ENCODE data around the gene LKAAEAR1. TPM values are rescaled to one million over a fixed set of nuclear protein-coding genes. Genes with fewer than 3 reads are reported as not detected.

The LKAAEAR1 gene
- total RNA-seq, 1 donor from 2014 or later, result not detected

- no peak for FAIRE-seq
- Mint-ChIP-seq H3K27me3 (ENCODE audit: low read depth, unreplicated experiment) (peaks cover 33% of the 10 kb centered on the region), H3K36me3 (ENCODE audit: low read depth, unreplicated experiment) (peaks cover 6% of the 10 kb centered on the region), H3K4me3 (ENCODE audit: unreplicated experiment) (no peak overlapping the region), H3K4me1 (ENCODE audit: low read depth, unreplicated experiment) (no peaks in the 10 kb centered on the region), H3K9me3 (ENCODE audit: unreplicated experiment) (no peaks in the 10 kb centered on the region), H3K27ac (ENCODE audit: unreplicated experiment) (no peak overlapping the region)
- no peak overlapping the region for H3K4me2 ChIP-seq (ENCODE audit: low read length)
- H3K27ac ChIP-seq (ENCODE audit: low read depth, low read length), result no peak overlapping the region
- no peaks in the 10 kb centered on the region for H3K4me1 ChIP-seq (ENCODE audit: insufficient read depth, low read length)
- H3K79me2 ChIP-seq (ENCODE audit: insufficient read depth, low read length), result no peaks in the 10 kb centered on the region
- no peak overlapping the region for H2AFZ ChIP-seq (ENCODE audit: low read depth, low read length)
- H3K9me3 ChIP-seq (ENCODE audit: insufficient read depth, low read depth, low read length), result no peaks in the 10 kb centered on the region
- H3K4me3 ChIP-seq (ENCODE audit: insufficient read depth, low read depth, low read length), result no peak overlapping the region
- no peaks in the 10 kb centered on the region for H3K36me3 ChIP-seq (ENCODE audit: insufficient read depth, low read length)
- no peak for TF ChIP-seq EZH2 (IDR thresholded peaks at IDR 0.05; ENCODE audit: insufficient read depth, low read length)
- TF ChIP-seq CTCF (IDR thresholded peaks at IDR 0.05; ENCODE audit: insufficient read depth, low read depth, low read length), result no peak
- no peak for DNase-seq (ENCODE audit: low read depth)
- H3K9ac ChIP-seq (ENCODE audit: low read length), result no peak overlapping the region
- no peaks in the 10 kb centered on the region for H4K20me1 ChIP-seq (ENCODE audit: insufficient read depth, low read length)
- peaks cover 24% of the 10 kb centered on the region for H3K27me3 ChIP-seq (ENCODE audit: insufficient read depth, low read length)
Observed at GRCh38 chr20:64099086-64099786, 15.0 kb upstream of the LKAAEAR1 start.

- H3K27me3 Mint-ChIP-seq (ENCODE audit: low read depth, unreplicated experiment), result peaks cover 30% of the 10 kb centered on the region
- Histone ChIP-seq H3K27me3 (ENCODE audit: insufficient read depth, low read length) (peaks cover 24% of the 10 kb centered on the region), H2AFZ (ENCODE audit: low read depth, low read length) (no peak overlapping the region), H3K27ac (ENCODE audit: low read depth, low read length) (no peak overlapping the region), H4K20me1 (ENCODE audit: insufficient read depth, low read length) (no peaks in the 10 kb centered on the region), H3K79me2 (ENCODE audit: insufficient read depth, low read length) (no peaks in the 10 kb centered on the region), H3K4me3 (ENCODE audit: insufficient read depth, low read depth, low read length) (no peak overlapping the region), H3K36me3 (ENCODE audit: insufficient read depth, low read length) (no peaks in the 10 kb centered on the region), H3K4me1 (ENCODE audit: insufficient read depth, low read length) (no peaks in the 10 kb centered on the region), H3K4me2 (ENCODE audit: low read length) (no peak overlapping the region), H3K9ac (ENCODE audit: low read length) (no peak overlapping the region), H3K9me3 (ENCODE audit: insufficient read depth, low read depth, low read length) (no peaks in the 10 kb centered on the region)
- H3K36me3 Mint-ChIP-seq (ENCODE audit: low read depth, unreplicated experiment), result peaks cover 6% of the 10 kb centered on the region
- no peak for FAIRE-seq
- H3K4me1 Mint-ChIP-seq (ENCODE audit: low read depth, unreplicated experiment), result no peaks in the 10 kb centered on the region
- no peak for DNase-seq (ENCODE audit: low read depth)
- H3K4me3 Mint-ChIP-seq (ENCODE audit: unreplicated experiment), result no peak overlapping the region
- no peaks in the 10 kb centered on the region for H3K9me3 Mint-ChIP-seq (ENCODE audit: unreplicated experiment)
- no peak overlapping the region for H3K27ac Mint-ChIP-seq (ENCODE audit: unreplicated experiment)
- TF ChIP-seq EZH2 (IDR thresholded peaks at IDR 0.05; ENCODE audit: insufficient read depth, low read length), result no peak
- TF ChIP-seq CTCF (IDR thresholded peaks at IDR 0.05; ENCODE audit: insufficient read depth, low read depth, low read length), result no peak
Observed at GRCh38 chr20:64098471-64099013, 14.3 kb upstream of the LKAAEAR1 start.

GRCh38 chr20:64096535-64096934 is 12.3 kb upstream of the LKAAEAR1 start:
- H3K36me3 Mint-ChIP-seq (ENCODE audit: low read depth, unreplicated experiment), result peaks cover 6% of the 10 kb centered on the region
- no peaks in the 10 kb centered on the region for H3K79me2 ChIP-seq (ENCODE audit: insufficient read depth, low read length)
- no peaks in the 10 kb centered on the region for H3K9me3 ChIP-seq (ENCODE audit: insufficient read depth, low read depth, low read length)
- no peak overlapping the region for H3K27ac Mint-ChIP-seq (ENCODE audit: unreplicated experiment)
- peaks cover 20% of the 10 kb centered on the region for H3K27me3 ChIP-seq (ENCODE audit: insufficient read depth, low read length)
- no peak overlapping the region for H3K27ac ChIP-seq (ENCODE audit: low read depth, low read length)
- H3K4me2 ChIP-seq (ENCODE audit: low read length), result no peak overlapping the region
- H3K36me3 ChIP-seq (ENCODE audit: insufficient read depth, low read length), result no peaks in the 10 kb centered on the region
- no peak overlapping the region for H2AFZ ChIP-seq (ENCODE audit: low read depth, low read length)
- peaks cover 29% of the 10 kb centered on the region for H3K27me3 Mint-ChIP-seq (ENCODE audit: low read depth, unreplicated experiment)
- H3K9ac ChIP-seq (ENCODE audit: low read length), result no peak overlapping the region
- FAIRE-seq (peak; percentile 43), DNase-seq (ENCODE audit: low read depth) (no peak)
- no peak overlapping the region for H3K4me3 Mint-ChIP-seq (ENCODE audit: unreplicated experiment)
- no peaks in the 10 kb centered on the region for H3K4me1 ChIP-seq (ENCODE audit: insufficient read depth, low read length)
- H3K4me1 Mint-ChIP-seq (ENCODE audit: low read depth, unreplicated experiment), result peaks cover 2% of the 10 kb centered on the region
- H3K9me3 Mint-ChIP-seq (ENCODE audit: unreplicated experiment), result no peaks in the 10 kb centered on the region
- TF ChIP-seq CTCF (IDR thresholded peaks at IDR 0.05; ENCODE audit: insufficient read depth, low read depth, low read length) (no peak), EZH2 (IDR thresholded peaks at IDR 0.05; ENCODE audit: insufficient read depth, low read length) (no peak)
- H4K20me1 ChIP-seq (ENCODE audit: insufficient read depth, low read length), result no peaks in the 10 kb centered on the region
- H3K4me3 ChIP-seq (ENCODE audit: insufficient read depth, low read depth, low read length), result no peak overlapping the region
